Upper lobe of left lung (tissue), 4 donors: Measurements from ENCODE around the gene PIK3IP1.
A peak's percentile ranks its signal among the peaks of the same experiment; 100 is the strongest.

Experiments used
- EP300 ChIP-seq, 4 donors: sonication (generic); formaldehyde crosslinking; IDR thresholded peaks; one replicate each; pipeline ENCODE4 v1.5.1; 2017; ENCODE audit warnings: antibody characterized with exemption in 4 of 4, control low read depth in 2 of 4
- POLR2A ChIP-seq, 4 donors: fragments of 450-650 bp; IDR thresholded peaks; one replicate each; pipeline ENCODE4 v1.5.1; 2016 to 2017; ENCODE audit warnings: antibody characterized with exemption in 4 of 4, mild to moderate bottlenecking in 2 of 4
- POLR2AphosphoS5 ChIP-seq, 2 donors: sonication (generic); formaldehyde crosslinking; IDR thresholded peaks; one replicate each; pipeline ENCODE4 v1.5.1; 2017; ENCODE audit warnings: antibody characterized with exemption in 2 of 2
- TF ChIP-seq, protein P1 (sequence below), 6 experiments: fragments of 450-650 bp in 4 of 6; fragments of 200-600 bp in 2 of 6; sonication (generic) in 2 of 6; IDR thresholded peaks; one replicate each; pipeline ENCODE4 v1.5.1; 2016 to 2019; ENCODE audit warnings: antibody characterized with exemption in 6 of 6

DNA sequence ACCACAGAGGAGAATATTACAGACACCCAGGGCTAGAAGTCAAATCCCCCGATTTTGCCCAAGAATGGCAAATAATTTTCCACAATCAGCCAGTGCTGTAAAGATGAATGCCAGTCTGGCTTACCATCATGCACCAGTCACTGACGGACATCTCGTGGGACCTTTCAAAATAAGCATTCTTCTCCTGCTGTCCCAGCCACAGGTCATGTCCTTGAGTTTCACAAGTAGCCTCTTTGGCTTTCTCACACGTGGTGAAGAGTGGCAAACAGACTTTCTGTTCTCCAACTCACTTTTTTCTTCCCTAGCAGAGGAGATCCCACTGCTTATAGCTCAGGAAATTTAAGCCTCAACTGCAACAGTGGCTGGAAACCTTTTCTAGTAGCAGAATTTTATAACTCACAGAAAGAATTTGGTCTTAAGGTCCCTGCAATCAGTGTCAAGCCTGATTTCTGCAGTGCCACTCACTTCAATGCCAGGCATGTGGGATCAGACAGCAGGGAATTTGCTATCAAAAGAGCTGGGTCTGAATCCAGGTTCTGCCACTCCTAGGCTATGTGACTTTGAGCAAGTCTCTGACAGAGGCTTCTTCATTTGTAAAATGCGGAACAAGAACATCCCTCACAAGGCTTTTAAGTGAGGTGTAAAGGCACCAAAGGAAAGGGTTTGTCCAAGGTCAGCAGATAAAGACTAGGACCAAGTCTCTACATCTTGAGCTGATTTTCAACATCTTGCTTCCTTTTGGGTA is 3.6 kb downstream of the PIK3IP1 start:
- TF ChIP-seq, protein P1, sequence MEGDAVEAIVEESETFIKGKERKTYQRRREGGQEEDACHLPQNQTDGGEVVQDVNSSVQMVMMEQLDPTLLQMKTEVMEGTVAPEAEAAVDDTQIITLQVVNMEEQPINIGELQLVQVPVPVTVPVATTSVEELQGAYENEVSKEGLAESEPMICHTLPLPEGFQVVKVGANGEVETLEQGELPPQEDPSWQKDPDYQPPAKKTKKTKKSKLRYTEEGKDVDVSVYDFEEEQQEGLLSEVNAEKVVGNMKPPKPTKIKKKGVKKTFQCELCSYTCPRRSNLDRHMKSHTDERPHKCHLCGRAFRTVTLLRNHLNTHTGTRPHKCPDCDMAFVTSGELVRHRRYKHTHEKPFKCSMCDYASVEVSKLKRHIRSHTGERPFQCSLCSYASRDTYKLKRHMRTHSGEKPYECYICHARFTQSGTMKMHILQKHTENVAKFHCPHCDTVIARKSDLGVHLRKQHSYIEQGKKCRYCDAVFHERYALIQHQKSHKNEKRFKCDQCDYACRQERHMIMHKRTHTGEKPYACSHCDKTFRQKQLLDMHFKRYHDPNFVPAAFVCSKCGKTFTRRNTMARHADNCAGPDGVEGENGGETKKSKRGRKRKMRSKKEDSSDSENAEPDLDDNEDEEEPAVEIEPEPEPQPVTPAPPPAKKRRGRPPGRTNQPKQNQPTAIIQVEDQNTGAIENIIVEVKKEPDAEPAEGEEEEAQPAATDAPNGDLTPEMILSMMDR (IDR thresholded peaks at IDR 0.05) = no peak
- TF ChIP-seq POLR2AphosphoS5 (IDR thresholded peaks at IDR 0.05) (peak in 1 of 2 donors; percentile 42), EP300 (IDR thresholded peaks at IDR 0.05) (peak in 1 of 4 donors; percentile 69), POLR2A (IDR thresholded peaks at IDR 0.05) (peak in 1 of 4 donors; percentile 34)
